ENCODE results near the gene MACROD2. TPM values are rescaled to one million over a fixed set of nuclear protein-coding genes. Genes with fewer than 3 reads are reported as not detected.
A peak's percentile ranks its signal among the peaks of the same experiment; 100 is the strongest.
"Not testable (repeated sequence)": the region's sequence is repeated elsewhere in the genome, so short reads cannot be mapped to it uniquely, and the experiment has no call there.

The MACROD2 gene
- total RNA-seq, 1 donor from 2014 or later = 6.7 TPM

DNA sequence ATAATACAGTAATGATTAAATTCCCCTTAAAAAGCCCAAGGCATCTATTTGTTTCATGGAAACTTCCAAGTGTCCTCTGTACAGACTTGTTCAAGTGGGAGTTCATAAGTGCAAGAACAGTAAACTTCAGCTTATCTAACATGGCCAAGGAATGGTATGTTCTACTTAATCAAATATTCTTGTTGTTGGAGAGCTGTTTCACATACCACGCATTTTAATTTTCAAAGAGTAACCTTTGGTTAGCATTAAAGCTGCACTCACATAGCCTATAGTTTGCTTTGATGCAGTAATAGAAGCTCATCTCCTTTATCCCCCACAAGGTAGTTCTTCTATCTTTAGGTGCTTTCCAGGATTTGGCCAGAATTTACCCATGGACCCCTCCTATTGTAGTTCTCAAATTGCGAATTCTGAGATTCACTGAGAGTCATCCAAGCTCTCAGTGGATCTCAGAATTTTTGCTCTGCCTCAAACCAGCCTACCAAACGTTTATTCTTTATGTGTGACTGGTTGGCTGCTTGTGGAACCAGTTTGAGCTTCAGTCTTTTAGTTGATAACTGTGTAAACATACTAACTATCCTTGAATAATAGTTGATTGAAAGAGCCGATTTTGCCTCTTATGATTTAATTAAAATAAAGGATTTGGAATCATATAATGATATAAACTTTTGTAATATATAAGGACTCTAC lies 1010.1 kb downstream of the MACROD2 start:
- DNase-seq (ENCODE audit: extremely low spot score, unreplicated experiment) = no peak
- Mint-ChIP-seq H3K4me3 (no peak overlapping the region), H3K27ac (peak overlapping the region; percentile 26), H3K36me3 (peaks cover 4% of the 10 kb centered on the region), H3K9me3 (peaks cover 10% of the 10 kb centered on the region), H3K4me1 (ENCODE audit: unreplicated experiment) (peaks cover 19% of the 10 kb centered on the region), H3K27me3 (no peaks in the 10 kb centered on the region)
- TF ChIP-seq, protein P1, sequence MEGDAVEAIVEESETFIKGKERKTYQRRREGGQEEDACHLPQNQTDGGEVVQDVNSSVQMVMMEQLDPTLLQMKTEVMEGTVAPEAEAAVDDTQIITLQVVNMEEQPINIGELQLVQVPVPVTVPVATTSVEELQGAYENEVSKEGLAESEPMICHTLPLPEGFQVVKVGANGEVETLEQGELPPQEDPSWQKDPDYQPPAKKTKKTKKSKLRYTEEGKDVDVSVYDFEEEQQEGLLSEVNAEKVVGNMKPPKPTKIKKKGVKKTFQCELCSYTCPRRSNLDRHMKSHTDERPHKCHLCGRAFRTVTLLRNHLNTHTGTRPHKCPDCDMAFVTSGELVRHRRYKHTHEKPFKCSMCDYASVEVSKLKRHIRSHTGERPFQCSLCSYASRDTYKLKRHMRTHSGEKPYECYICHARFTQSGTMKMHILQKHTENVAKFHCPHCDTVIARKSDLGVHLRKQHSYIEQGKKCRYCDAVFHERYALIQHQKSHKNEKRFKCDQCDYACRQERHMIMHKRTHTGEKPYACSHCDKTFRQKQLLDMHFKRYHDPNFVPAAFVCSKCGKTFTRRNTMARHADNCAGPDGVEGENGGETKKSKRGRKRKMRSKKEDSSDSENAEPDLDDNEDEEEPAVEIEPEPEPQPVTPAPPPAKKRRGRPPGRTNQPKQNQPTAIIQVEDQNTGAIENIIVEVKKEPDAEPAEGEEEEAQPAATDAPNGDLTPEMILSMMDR (conservative IDR thresholded peaks at IDR 0.05) = no peak

DNA sequence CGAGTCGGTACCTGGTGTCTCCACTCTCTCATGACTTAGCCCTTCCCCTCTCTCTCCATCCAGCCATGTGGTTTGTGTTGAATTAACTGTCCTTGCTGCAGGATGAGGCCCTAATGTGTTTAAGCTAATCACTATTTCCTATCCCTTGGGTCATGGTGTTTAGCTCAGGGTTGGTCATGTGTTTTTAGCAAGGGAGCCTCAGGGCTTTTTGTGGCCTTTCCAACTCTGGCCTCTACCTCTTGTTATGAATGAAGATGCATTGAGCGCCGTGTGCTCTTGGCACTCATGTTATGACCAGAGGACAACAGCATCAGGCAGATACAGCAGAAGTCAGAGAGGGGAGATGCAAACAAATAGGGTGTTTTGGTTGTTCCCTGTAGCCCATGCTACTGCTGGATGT lies 1016.3 kb downstream of the MACROD2 start:
- H3K9me3 Mint-ChIP-seq = peaks cover 5% of the 10 kb centered on the region
- TF ChIP-seq, protein P1 (conservative IDR thresholded peaks at IDR 0.05) = no peak
- peaks cover 30% of the 10 kb centered on the region for H3K4me1 Mint-ChIP-seq (ENCODE audit: unreplicated experiment)
- no peak overlapping the region for H3K27ac Mint-ChIP-seq
- no peak overlapping the region for H3K4me3 Mint-ChIP-seq
- DNase-seq (ENCODE audit: extremely low spot score, unreplicated experiment) = no peak
- H3K36me3 Mint-ChIP-seq = no peaks in the 10 kb centered on the region
- H3K27me3 Mint-ChIP-seq = no peaks in the 10 kb centered on the region

DNA sequence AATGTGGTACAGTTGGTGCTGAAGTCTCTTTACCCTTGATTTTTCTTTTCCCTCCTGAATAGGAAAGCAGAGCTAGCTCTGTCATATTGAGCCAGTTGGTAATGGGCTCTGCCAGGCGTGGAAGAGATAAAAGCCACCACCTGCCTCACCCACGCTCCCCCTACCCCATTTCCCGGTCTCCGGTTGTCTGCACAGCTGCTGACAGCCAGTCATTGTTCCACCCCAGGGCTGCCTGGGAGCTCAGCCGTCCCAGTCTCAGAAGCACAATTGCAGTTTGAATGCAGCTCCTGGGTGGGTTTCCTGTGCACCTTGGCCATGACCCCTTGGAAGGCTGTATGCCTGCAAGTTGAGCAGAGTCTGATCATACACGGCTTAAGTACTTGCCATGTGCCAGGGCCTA lies 1017.2 kb downstream of the MACROD2 start:
- H3K36me3 Mint-ChIP-seq = no peaks in the 10 kb centered on the region
- H3K27ac Mint-ChIP-seq = no peak overlapping the region
- peaks cover 30% of the 10 kb centered on the region for H3K4me1 Mint-ChIP-seq (ENCODE audit: unreplicated experiment)

DNA sequence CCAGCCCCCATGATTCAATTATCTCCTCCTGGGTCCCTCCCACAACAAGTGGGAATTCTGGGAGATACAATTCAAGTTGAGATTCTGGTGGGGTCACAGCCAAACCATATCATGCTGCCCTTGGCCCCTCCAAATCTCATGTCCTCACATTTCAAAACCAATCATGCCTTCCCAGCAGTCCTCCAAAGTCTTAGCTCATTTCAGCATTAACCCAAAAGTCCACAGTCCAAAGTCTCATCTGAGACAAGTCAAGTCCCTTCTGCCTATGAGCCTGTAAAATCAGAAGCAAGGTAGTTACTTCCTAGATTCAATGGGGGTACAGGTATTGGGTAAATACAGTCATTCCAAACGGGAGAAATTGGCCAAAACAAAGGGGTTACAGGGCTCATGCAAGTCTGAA lies 1021.6 kb downstream of the MACROD2 start:
- H3K36me3 Mint-ChIP-seq; H3K27me3 Mint-ChIP-seq; DNase-seq (ENCODE audit: extremely low spot score, unreplicated experiment); H3K27ac Mint-ChIP-seq; H3K4me3 Mint-ChIP-seq; H3K9me3 Mint-ChIP-seq: not testable (repeated sequence)
- peaks cover 10% of the 10 kb centered on the region for H3K4me1 Mint-ChIP-seq (ENCODE audit: unreplicated experiment)

More for the DNA sequence above, 1017.2 kb downstream of the MACROD2 start:
- Mint-ChIP-seq H3K27me3 (no peaks in the 10 kb centered on the region), H3K9me3 (peaks cover 5% of the 10 kb centered on the region), H3K4me3 (no peak overlapping the region)
- DNase-seq (ENCODE audit: extremely low spot score, unreplicated experiment) = no peak
- TF ChIP-seq, protein P1 (conservative IDR thresholded peaks at IDR 0.05) = no peak

DNA sequence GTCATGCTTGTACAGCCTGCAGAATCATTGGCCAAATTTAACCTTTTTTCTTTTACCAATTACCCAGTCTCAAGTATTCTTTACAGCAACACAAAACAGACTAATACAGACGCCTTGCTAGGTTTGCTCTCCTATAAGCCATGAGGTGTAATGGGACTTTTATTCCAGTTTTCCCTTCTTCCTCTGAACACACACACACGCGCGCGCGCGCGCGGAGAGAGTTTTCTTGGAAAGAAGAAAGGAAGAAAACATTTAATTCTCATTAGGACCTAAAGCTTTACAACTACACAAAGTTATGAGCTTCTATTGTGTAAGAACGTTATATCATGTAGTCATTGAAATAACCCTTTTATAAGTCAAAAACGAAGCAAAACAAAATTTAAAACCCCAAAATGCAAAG lies 1023.6 kb downstream of the MACROD2 start:
- H3K27me3 Mint-ChIP-seq = no peaks in the 10 kb centered on the region
- peaks cover 5% of the 10 kb centered on the region for H3K9me3 Mint-ChIP-seq
- no peak overlapping the region for H3K4me3 Mint-ChIP-seq
- TF ChIP-seq, protein P1 (conservative IDR thresholded peaks at IDR 0.05) = no peak
- no peaks in the 10 kb centered on the region for H3K4me1 Mint-ChIP-seq (ENCODE audit: unreplicated experiment)
- DNase-seq (ENCODE audit: extremely low spot score, unreplicated experiment) = no peak
- no peaks in the 10 kb centered on the region for H3K36me3 Mint-ChIP-seq
- no peak overlapping the region for H3K27ac Mint-ChIP-seq

DNA sequence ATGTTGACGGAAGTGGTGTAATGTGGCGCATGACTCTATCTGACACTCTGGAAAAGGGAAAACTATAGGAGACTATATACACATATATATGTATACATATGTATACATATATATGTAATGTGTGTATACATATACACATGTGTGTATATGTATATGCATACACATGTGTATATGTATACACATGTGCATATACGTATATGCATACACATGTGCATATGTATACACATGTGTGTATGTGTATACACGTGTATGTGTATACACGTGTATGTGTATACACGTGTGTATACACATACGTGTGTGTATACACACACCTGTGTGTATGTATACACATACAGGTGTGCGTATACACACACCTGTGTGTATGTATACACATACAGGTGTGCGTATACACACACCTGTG lies 1025.5 kb downstream of the MACROD2 start:
- H3K36me3 Mint-ChIP-seq = no peaks in the 10 kb centered on the region
- H3K4me1 Mint-ChIP-seq (ENCODE audit: unreplicated experiment) = no peaks in the 10 kb centered on the region
- DNase-seq (ENCODE audit: extremely low spot score, unreplicated experiment) = no peak
- TF ChIP-seq, protein P1 (conservative IDR thresholded peaks at IDR 0.05) = no peak
- no peak overlapping the region for H3K4me3 Mint-ChIP-seq
- peaks cover 5% of the 10 kb centered on the region for H3K9me3 Mint-ChIP-seq
- H3K27me3 Mint-ChIP-seq = no peaks in the 10 kb centered on the region
- H3K27ac Mint-ChIP-seq = no peak overlapping the region
